ENCODE data around the gene TRIM56.

TRIM56 gene

DNA sequence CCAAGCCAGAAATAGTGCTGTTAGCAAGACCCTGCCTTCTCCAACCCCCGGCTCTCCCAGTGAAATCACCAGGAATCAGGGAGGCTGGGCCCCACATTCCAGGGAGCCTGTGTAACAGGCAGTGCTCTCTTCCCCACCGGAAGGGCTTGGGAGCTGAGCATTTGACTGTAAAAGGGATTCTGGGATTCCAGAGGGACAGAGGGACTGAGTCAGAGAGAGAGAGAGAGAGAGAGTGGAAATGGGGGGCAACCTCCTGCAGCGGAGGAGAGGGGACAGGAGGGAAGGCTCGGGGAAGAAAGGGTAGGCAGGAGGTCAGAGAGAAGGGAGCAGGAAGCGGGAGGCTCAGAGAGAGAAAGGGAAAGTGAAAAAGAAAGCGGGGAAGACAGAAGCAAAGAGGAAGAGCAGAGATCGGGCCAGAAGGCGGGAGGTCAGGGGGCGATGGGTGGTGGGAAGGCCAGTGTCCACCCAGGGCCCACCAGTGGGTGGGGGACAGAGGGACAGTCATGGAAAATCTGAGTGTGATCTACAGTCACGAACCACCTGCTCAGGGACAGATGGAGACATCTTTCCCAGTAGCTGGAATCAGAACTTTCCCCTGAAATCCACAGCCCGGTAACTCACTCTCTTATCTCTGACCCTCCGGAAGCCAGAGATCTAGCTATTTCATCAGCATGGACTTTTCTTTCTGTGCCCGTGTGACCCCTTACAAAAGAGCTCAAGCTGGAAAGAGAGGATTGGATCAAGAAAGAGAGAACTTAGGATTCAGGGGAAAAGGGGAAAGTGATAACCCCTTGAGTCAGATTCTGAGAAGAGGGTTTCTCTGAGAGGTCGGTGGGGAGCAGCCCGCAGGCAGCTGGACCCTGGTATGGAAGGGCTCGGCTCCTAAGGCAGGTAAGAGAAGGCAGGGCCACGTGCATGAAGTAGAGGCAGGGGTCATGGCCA lies 37.0 kb downstream of the TRIM56 start:
- TF ChIP-seq CTCF (IDR thresholded peaks at IDR 0.05; ENCODE audit: insufficient read depth, low read length, poor library complexity, severe bottlenecking), result no peak
- H3K27me3 ChIP-seq (replicated peaks; ENCODE audit: control insufficient read depth, insufficient read depth, low read length), result no peaks in the 10 kb centered on the region; the same call in 1 of the 2 replicates
- H3K36me3 ChIP-seq (ENCODE audit: control insufficient read depth, insufficient read depth, low read length), result no peaks in the 10 kb centered on the region
- DNase-seq (ENCODE audit: extremely low read depth, insufficient read length), result no peak
- peak overlapping the region; percentile 56 for H3K4me3 ChIP-seq (replicated peaks; ENCODE audit: low read depth, low read length)

DNA sequence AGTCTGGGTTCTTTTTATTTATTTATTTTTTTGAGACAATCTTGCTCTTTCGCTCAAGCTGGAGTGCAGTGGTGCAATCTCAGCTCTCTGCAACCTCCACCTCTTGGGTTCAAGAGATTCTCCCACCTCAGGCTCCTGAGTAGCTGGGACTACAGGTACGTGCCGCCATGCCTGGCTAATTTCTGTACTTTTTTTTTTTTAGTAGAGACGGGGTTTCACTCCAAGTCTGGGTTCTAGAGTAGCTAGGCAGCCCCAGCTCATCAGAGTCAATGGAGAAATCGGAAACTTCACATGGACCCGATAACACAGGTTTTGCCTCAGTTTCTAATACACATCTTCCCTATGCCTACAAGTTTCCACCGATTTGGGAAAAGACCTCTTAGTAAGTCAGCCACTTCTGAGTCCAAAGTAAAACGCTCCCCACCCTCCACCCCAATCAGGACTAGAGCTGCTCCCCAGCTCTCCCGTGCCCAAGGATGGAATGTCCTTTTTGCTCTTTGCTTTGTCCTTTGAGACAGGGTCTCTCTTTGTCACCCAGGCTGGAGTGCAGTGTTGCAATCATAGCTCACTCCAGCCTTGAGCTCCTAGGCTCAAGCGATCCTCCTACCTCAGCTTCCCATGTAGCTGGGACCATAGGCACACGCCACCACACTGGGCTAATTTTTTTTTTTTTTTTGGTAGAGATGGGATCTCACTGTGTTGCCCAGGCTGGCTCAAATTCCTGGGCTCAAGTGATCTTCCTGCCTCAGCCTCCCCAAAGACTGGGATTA lies 37.8 kb downstream of the TRIM56 start:
- DNase-seq (ENCODE audit: extremely low read depth, insufficient read length), result no peak
- no peak for TF ChIP-seq CTCF (IDR thresholded peaks at IDR 0.05; ENCODE audit: insufficient read depth, low read length, poor library complexity, severe bottlenecking)
- Histone ChIP-seq H3K27me3 (replicated peaks; ENCODE audit: control insufficient read depth, insufficient read depth, low read length) (no peaks in the 10 kb centered on the region; the same call in 1 of the 2 replicates), H3K36me3 (ENCODE audit: control insufficient read depth, insufficient read depth, low read length) (no peaks in the 10 kb centered on the region), H3K4me3 (replicated peaks; ENCODE audit: low read depth, low read length) (no peak overlapping the region)

DNA sequence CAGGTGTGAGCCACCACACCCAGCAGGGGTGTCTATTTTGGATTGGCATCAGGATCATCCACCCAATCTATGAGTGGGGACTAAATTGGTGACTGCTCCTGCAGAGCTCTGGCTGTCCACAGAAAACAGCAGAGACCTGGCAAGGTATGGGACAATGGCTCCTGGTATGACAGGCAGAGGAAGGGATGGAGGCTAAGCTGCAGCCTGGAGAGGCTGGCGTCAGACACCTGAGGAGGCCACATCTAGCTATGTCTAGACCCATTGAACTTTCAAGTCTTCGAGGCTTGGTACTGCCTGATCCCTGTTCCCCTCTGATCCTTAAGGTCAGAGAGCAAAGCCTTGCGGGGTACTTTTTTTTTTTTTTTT lies 38.4 kb downstream of the TRIM56 start:
- no peaks in the 10 kb centered on the region; the same call in 1 of the 2 replicates for H3K27me3 ChIP-seq (replicated peaks; ENCODE audit: control insufficient read depth, insufficient read depth, low read length)
- DNase-seq (ENCODE audit: extremely low read depth, insufficient read length), result no peak
- no peaks in the 10 kb centered on the region for H3K36me3 ChIP-seq (ENCODE audit: control insufficient read depth, insufficient read depth, low read length)
- H3K4me3 ChIP-seq (replicated peaks; ENCODE audit: low read depth, low read length), result no peak overlapping the region
- no peak for TF ChIP-seq CTCF (IDR thresholded peaks at IDR 0.05; ENCODE audit: insufficient read depth, low read length, poor library complexity, severe bottlenecking)

GRCh38 chr7:101124376-101125056 lies 39.2 kb downstream of the TRIM56 start:
- no peaks in the 10 kb centered on the region for H3K36me3 ChIP-seq (ENCODE audit: control insufficient read depth, insufficient read depth, low read length)
- no peaks in the 10 kb centered on the region; the same call in 1 of the 2 replicates for H3K27me3 ChIP-seq (replicated peaks; ENCODE audit: control insufficient read depth, insufficient read depth, low read length)
- DNase-seq (ENCODE audit: extremely low read depth, insufficient read length), result no peak
- no peak overlapping the region for H3K4me3 ChIP-seq (replicated peaks; ENCODE audit: low read depth, low read length)
- no peak for TF ChIP-seq CTCF (IDR thresholded peaks at IDR 0.05; ENCODE audit: insufficient read depth, low read length, poor library complexity, severe bottlenecking)

GRCh38 chr7:101125989-101126650 lies 40.8 kb downstream of the TRIM56 start:
- no peak for TF ChIP-seq CTCF (IDR thresholded peaks at IDR 0.05; ENCODE audit: insufficient read depth, low read length, poor library complexity, severe bottlenecking)
- no peak for DNase-seq (ENCODE audit: extremely low read depth, insufficient read length)
- Histone ChIP-seq H3K27me3 (replicated peaks; ENCODE audit: control insufficient read depth, insufficient read depth, low read length) (no peaks in the 10 kb centered on the region; the same call in 1 of the 2 replicates), H3K4me3 (replicated peaks; ENCODE audit: low read depth, low read length) (no peak overlapping the region), H3K36me3 (ENCODE audit: control insufficient read depth, insufficient read depth, low read length) (no peaks in the 10 kb centered on the region)

Data from GM06990 (cell line).